Stimulated activated naive CD8-positive, alpha-beta T cell treated with anti-CD3 and anti-CD28 coated beads, Interleukin-15, Interleukin-2, amounts not matched to agents 100 ng/mL and 50 ng/mL, for 24 hours (primary cell): Measurements from ENCODE around the gene MTSS2.

Source experiments
- H3K27ac Mint-ChIP-seq: one replicate; pipeline ENCODE4 v1.8.0; 2021; ENCODE audit warnings: mild to moderate bottlenecking, mixed read lengths
- H3K27me3 Mint-ChIP-seq: one replicate; pipeline ENCODE4 v1.8.0; 2021; ENCODE audit warnings: mixed read lengths
- H3K36me3 Mint-ChIP-seq: one replicate; pipeline ENCODE4 v1.8.0; 2021; ENCODE audit warnings: low read depth, mixed read lengths
- H3K4me1 Mint-ChIP-seq: one replicate; pipeline ENCODE4 v1.8.0; 2021; ENCODE audit warnings: low read depth, mixed read lengths
- H3K4me3 Mint-ChIP-seq: one replicate; pipeline ENCODE4 v1.8.0; 2021; ENCODE audit warnings: mild to moderate bottlenecking, mixed read lengths
- H3K9me3 Mint-ChIP-seq: one replicate; pipeline ENCODE4 v1.8.0; 2021; ENCODE audit warnings: mixed read lengths

The MTSS2 gene

GRCh38 chr16:70663524-70664324 is 22.1 kb downstream of the MTSS2 start:
- no peaks in the 10 kb centered on the region for H3K4me1 Mint-ChIP-seq
- H3K9me3 Mint-ChIP-seq = no peaks in the 10 kb centered on the region
- peaks cover 15% of the 10 kb centered on the region for H3K36me3 Mint-ChIP-seq
- H3K27ac Mint-ChIP-seq = no peak overlapping the region
- no peaks in the 10 kb centered on the region for H3K27me3 Mint-ChIP-seq
- no peak overlapping the region for H3K4me3 Mint-ChIP-seq

DNA sequence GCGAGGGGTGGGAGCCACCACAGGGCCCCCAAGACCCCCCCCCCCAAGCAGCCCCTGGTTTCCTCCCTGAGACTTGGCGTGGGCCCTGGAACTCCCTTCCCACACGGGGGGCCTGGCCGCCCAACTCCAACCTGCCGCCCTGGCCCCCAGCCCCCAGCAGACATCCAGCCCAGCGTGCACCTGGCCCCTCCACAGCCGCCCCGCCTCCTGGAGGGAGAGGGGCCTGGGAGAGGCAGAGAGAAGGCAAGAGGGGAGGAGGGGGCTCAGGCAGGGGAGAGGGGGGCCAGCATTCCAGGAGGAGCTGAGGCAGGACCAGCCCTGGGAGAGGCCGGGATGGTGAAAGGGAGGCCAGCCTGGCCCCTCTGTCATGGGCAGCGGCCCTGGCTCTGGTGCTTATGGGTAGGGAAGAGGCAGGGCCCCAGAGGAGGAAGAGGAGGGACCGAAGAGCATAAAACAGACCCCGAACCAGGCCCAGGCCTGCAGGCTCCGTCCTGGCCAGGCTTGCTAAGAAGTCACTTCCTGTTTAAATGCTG is 22.8 kb downstream of the MTSS2 start:
- H3K27ac Mint-ChIP-seq = no peak overlapping the region
- H3K4me3 Mint-ChIP-seq = no peak overlapping the region
- no peaks in the 10 kb centered on the region for H3K27me3 Mint-ChIP-seq
- H3K9me3 Mint-ChIP-seq = no peaks in the 10 kb centered on the region
- peaks cover 11% of the 10 kb centered on the region for H3K36me3 Mint-ChIP-seq
- no peaks in the 10 kb centered on the region for H3K4me1 Mint-ChIP-seq

GRCh38 chr16:70661918-70662641 is 23.8 kb downstream of the MTSS2 start:
- H3K4me3 Mint-ChIP-seq = no peak overlapping the region
- no peaks in the 10 kb centered on the region for H3K27me3 Mint-ChIP-seq
- H3K36me3 Mint-ChIP-seq = peaks cover 11% of the 10 kb centered on the region
- H3K9me3 Mint-ChIP-seq = no peaks in the 10 kb centered on the region
- no peak overlapping the region for H3K27ac Mint-ChIP-seq
- no peaks in the 10 kb centered on the region for H3K4me1 Mint-ChIP-seq

GRCh38 chr16:70661534-70661917 is 24.3 kb downstream of the MTSS2 start:
- H3K36me3 Mint-ChIP-seq = peaks cover 8% of the 10 kb centered on the region
- no peaks in the 10 kb centered on the region for H3K9me3 Mint-ChIP-seq
- no peaks in the 10 kb centered on the region for H3K4me1 Mint-ChIP-seq
- no peak overlapping the region for H3K4me3 Mint-ChIP-seq
- H3K27ac Mint-ChIP-seq = no peak overlapping the region
- H3K27me3 Mint-ChIP-seq = no peaks in the 10 kb centered on the region

DNA sequence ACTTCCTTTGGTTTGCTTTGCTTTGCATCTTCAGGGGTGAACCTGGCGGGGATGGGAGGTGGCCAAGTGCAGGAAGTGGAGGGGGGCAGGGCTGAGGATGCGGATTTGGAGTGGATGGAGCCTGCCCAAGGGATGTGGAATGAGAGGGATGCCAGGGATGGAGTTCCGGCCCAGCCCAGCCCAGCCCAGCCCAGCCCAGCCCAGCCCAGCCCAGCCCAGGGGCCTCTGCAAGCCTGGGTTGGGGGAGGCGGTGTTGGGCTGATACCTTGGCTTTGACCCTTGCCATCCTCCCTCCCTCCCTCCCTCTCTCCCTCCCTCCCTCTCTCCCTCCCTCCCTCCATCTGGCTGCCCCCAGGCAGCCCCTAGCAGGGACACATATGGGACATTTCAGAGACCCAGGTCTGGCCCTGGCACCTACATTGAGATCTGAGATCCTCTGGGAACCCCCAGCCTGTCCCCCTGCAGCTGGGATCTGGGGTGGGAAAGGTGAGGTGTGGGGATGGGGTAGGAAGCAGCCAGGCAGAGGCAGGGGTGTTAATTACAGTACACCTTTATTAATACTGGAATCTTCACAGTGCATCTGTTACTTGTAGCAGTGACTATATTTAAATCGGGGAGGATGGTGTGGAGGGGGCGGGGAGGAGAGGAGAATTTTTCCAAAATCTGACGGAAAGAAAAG is 25.0 kb downstream of the MTSS2 start:
- Mint-ChIP-seq H3K27ac (no peak overlapping the region), H3K27me3 (no peaks in the 10 kb centered on the region), H3K4me1 (no peaks in the 10 kb centered on the region), H3K9me3 (no peaks in the 10 kb centered on the region), H3K36me3 (peaks cover 3% of the 10 kb centered on the region), H3K4me3 (no peak overlapping the region)

DNA sequence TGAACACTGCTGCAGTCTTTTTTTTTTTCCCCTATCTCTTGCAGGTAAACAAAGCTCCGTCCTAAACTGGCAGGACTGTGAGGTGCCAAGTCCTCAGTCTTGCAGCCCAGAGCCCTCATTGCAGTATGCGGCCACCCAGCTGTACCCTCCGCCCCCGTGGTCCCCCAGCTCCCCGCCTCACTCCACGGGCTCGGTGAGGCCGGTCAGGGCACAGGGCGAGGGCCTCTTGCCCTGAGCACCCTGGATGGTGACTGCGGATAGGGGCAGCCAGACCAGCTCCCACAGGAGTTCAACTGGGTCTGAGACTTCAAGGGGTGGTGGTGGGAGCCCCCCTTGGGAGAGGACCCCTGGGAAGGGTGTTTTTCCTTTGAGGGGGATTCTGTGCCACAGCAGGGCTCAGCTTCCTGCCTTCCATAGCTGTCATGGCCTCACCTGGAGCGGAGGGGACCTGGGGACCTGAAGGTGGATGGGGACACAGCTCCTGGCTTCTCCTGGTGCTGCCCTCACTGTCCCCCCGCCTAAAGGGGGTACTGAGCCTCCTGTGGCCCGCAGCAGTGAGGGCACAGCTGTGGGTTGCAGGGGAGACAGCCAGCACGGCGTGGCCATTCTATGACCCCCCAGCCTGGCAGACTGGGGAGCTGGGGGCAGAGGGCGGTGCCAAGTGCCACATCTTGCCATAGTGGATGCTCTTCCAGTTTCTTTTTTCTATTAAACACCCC is 25.7 kb downstream of the MTSS2 start:
- Mint-ChIP-seq H3K4me3 (no peak overlapping the region), H3K27ac (no peak overlapping the region), H3K36me3 (no peaks in the 10 kb centered on the region), H3K4me1 (no peaks in the 10 kb centered on the region), H3K27me3 (no peaks in the 10 kb centered on the region), H3K9me3 (no peaks in the 10 kb centered on the region)

DNA sequence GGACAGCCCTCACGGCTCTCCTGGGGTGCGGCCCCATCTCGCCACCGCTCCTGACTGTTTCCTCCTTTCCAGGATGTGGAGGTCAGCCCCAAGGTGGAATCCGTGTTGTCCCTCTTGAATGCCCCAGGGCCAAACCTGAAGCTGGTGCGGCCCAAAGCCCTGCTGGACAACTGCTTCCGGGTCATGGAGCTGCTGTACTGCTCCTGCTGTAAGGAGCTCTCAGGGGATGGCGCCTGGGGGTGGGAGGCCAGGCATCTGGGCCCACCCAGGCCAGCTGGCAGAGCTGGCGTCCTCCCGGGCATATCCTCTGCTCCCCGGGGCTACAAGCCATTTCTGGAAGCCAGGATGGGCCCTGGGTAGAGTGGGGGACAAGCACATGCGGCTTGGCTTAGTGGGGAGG is 26.3 kb downstream of the MTSS2 start:
- H3K27ac Mint-ChIP-seq = no peak overlapping the region
- no peaks in the 10 kb centered on the region for H3K4me1 Mint-ChIP-seq
- no peaks in the 10 kb centered on the region for H3K36me3 Mint-ChIP-seq
- no peak overlapping the region for H3K4me3 Mint-ChIP-seq
- H3K27me3 Mint-ChIP-seq = no peaks in the 10 kb centered on the region
- H3K9me3 Mint-ChIP-seq = no peaks in the 10 kb centered on the region

GRCh38 chr16:70658921-70659320 is 26.9 kb downstream of the MTSS2 start:
- Mint-ChIP-seq H3K27me3 (no peaks in the 10 kb centered on the region), H3K36me3 (no peaks in the 10 kb centered on the region), H3K9me3 (no peaks in the 10 kb centered on the region), H3K27ac (no peak overlapping the region), H3K4me1 (peaks cover 1% of the 10 kb centered on the region), H3K4me3 (no peak overlapping the region)

- H3K4me3 Mint-ChIP-seq = no peak overlapping the region
- no peaks in the 10 kb centered on the region for H3K27me3 Mint-ChIP-seq
- no peaks in the 10 kb centered on the region for H3K9me3 Mint-ChIP-seq
- H3K36me3 Mint-ChIP-seq = no peaks in the 10 kb centered on the region
- H3K27ac Mint-ChIP-seq = no peak overlapping the region
- H3K4me1 Mint-ChIP-seq = peaks cover 4% of the 10 kb centered on the region
Observed at GRCh38 chr16:70657956-70658355, 27.9 kb downstream of the MTSS2 start.

DNA sequence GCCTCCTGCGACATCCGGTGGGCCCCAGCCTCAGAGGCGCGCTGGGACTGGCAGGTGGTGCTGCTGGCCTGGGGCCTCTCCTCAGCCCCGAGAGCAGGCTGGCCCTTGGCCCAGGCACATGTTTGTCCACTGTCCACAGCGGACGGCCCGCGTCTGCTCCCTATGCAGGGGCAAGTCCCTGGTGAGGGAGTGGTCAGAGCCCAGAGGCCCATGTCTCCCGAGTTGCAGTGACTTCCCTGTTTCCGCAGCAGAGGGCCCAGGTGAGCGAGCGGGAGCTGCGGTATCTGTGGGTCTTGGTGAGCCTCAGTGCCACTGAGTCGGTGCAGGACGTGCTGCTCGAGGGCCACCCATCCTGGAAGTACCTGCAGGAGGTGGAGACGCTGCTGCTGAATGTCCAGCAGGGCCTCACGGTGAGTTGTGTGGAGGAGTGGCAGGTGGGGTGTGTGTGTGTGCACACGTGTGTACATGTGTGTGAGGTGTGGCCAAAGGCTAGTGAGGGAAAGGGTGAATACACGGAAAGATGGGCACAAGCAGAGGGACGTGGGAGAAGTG is 29.1 kb downstream of the MTSS2 start:
- Mint-ChIP-seq H3K9me3 (no peaks in the 10 kb centered on the region), H3K27me3 (no peaks in the 10 kb centered on the region), H3K27ac (no peak overlapping the region), H3K4me1 (peaks cover 4% of the 10 kb centered on the region), H3K36me3 (no peaks in the 10 kb centered on the region), H3K4me3 (no peak overlapping the region)

- Mint-ChIP-seq H3K9me3 (no peaks in the 10 kb centered on the region), H3K27ac (no peak overlapping the region), H3K4me1 (peaks cover 4% of the 10 kb centered on the region), H3K36me3 (no peaks in the 10 kb centered on the region), H3K27me3 (no peaks in the 10 kb centered on the region), H3K4me3 (no peak overlapping the region)
Observed at GRCh38 chr16:70656065-70656711, 29.7 kb downstream of the MTSS2 start.

- Mint-ChIP-seq H3K36me3 (no peaks in the 10 kb centered on the region), H3K9me3 (no peaks in the 10 kb centered on the region), H3K27me3 (no peaks in the 10 kb centered on the region), H3K27ac (no peak overlapping the region), H3K4me1 (peaks cover 4% of the 10 kb centered on the region), H3K4me3 (peak overlapping the region; percentile 15)
Observed at GRCh38 chr16:70653809-70654771, 31.8 kb downstream of the MTSS2 start.

DNA sequence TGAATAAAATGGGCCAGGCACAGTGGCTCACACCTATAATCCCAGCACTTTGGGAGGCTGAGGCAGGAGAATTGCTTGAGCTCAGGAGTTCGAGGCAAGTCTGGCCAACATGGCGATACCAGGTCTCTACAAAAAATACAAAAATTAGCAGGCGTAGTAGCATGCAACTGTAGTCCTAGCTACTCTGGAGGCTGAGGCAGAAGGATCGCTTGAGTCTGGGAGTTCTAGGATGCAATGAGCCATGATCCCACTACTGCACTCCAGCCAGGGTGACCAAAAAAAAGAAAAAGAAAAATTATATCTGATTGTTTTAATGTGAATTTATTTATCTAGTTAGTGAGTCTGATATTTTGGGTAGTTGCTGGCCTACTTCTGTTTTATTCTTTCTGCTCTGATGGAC is 32.4 kb downstream of the MTSS2 start:
- H3K4me3 Mint-ChIP-seq = no peak overlapping the region
- peaks cover 4% of the 10 kb centered on the region for H3K4me1 Mint-ChIP-seq
- H3K27ac Mint-ChIP-seq = no peak overlapping the region
- no peaks in the 10 kb centered on the region for H3K36me3 Mint-ChIP-seq
- no peaks in the 10 kb centered on the region for H3K9me3 Mint-ChIP-seq
- no peaks in the 10 kb centered on the region for H3K27me3 Mint-ChIP-seq
